ENCODE results near the gene TCEA3.

Gene TCEA3

GRCh38 chr1:23366146-23366545, 58.4 kb downstream of the TCEA3 start:
- no peak overlapping the region for H3K27ac ChIP-seq
- TF ChIP-seq CTCF (conservative IDR thresholded peaks at IDR 0.05) (no peak), ZFX (IDR thresholded peaks at IDR 0.05) (no peak)

GRCh38 chr1:23362218-23362713, 62.3 kb downstream of the TCEA3 start:
- TF ChIP-seq CTCF (conservative IDR thresholded peaks at IDR 0.05), result no peak
- TF ChIP-seq ZFX (IDR thresholded peaks at IDR 0.05), result no peak
- no peak overlapping the region for H3K27ac ChIP-seq

- H3K27ac ChIP-seq, result no peak overlapping the region
- TF ChIP-seq CTCF (conservative IDR thresholded peaks at IDR 0.05) (no peak), ZFX (IDR thresholded peaks at IDR 0.05) (no peak)
Measured at GRCh38 chr1:23358310-23358875, 66.2 kb downstream of the TCEA3 start.

GRCh38 chr1:23357138-23357908, 67.2 kb downstream of the TCEA3 start:
- H3K27ac ChIP-seq, result no peak overlapping the region
- TF ChIP-seq ZFX (IDR thresholded peaks at IDR 0.05), result no peak
- no peak for TF ChIP-seq CTCF (conservative IDR thresholded peaks at IDR 0.05)

GRCh38 chr1:23356471-23357137, 67.9 kb downstream of the TCEA3 start:
- TF ChIP-seq ZFX (IDR thresholded peaks at IDR 0.05) (no peak), CTCF (conservative IDR thresholded peaks at IDR 0.05) (no peak)
- H3K27ac ChIP-seq, result no peak overlapping the region

GRCh38 chr1:23354245-23354644, 70.3 kb downstream of the TCEA3 start:
- TF ChIP-seq CTCF (conservative IDR thresholded peaks at IDR 0.05) (no peak), ZFX (IDR thresholded peaks at IDR 0.05) (no peak)
- no peak overlapping the region for H3K27ac ChIP-seq
